ENCODE results near the gene MACC1. TPM values are rescaled to one million over a fixed set of nuclear protein-coding genes. Genes with fewer than 3 reads are reported as not detected.

MACC1 gene
- polyA plus RNA-seq, 1 of the 3 experiments (the other 2 are of a cell fraction) = not detected

DNA sequence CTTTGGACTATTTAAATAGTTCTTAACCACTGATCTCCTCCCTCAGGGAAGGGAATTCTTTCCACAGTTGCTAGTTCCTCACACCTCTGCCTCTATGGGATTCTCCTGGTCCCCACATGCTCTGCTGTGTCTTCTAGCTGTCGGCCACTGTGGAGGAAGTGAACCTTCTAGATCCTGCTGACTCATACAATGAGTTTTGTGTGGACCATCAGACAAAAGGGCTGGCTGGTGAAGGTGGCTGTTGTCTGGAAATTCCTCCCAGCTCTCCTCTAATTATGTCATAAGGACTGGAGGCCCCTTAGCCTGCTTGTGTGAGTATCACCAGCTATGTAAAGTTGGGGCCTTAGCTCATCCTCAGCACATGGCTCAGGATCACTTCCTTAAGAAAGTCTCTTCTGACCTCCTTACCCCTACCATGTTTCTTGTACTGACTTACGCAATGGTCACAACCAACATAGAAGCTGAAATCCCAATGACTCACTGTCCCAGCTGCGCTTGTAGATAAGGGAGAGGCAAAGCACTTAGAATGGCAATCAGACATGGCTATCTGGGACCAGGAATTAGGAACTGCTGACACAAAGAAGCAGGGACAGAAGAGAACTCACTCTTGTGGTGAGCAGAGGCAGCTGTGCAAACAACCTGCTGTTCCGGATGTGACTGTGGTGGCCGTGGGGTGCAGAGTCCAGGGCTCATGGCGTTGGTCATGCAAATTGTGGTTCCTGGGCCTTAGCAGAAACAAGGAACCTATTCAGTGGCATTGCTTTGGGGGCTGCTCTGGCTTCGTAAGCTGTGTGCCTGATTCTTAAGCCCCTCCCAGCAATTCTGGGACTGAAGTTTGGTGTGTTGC is 2.5 kb upstream of the MACC1 start (continued):
- TF ChIP-seq, protein P1, sequence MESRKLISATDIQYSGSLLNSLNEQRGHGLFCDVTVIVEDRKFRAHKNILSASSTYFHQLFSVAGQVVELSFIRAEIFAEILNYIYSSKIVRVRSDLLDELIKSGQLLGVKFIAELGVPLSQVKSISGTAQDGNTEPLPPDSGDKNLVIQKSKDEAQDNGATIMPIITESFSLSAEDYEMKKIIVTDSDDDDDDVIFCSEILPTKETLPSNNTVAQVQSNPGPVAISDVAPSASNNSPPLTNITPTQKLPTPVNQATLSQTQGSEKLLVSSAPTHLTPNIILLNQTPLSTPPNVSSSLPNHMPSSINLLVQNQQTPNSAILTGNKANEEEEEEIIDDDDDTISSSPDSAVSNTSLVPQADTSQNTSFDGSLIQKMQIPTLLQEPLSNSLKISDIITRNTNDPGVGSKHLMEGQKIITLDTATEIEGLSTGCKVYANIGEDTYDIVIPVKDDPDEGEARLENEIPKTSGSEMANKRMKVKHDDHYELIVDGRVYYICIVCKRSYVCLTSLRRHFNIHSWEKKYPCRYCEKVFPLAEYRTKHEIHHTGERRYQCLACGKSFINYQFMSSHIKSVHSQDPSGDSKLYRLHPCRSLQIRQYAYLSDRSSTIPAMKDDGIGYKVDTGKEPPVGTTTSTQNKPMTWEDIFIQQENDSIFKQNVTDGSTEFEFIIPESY (IDR thresholded peaks at IDR 0.05; ENCODE audit: borderline replicate concordance, low read depth) = no peak
- TF ChIP-seq EP300 (IDR thresholded peaks at IDR 0.05; ENCODE audit: borderline replicate concordance in 1 of 2, low read depth in 1 of 2, low read length in 1 of 2) = no peak
- TF ChIP-seq GATA2 (CRISPR knock-in tag; IDR thresholded peaks at IDR 0.05) = no peak

DNA sequence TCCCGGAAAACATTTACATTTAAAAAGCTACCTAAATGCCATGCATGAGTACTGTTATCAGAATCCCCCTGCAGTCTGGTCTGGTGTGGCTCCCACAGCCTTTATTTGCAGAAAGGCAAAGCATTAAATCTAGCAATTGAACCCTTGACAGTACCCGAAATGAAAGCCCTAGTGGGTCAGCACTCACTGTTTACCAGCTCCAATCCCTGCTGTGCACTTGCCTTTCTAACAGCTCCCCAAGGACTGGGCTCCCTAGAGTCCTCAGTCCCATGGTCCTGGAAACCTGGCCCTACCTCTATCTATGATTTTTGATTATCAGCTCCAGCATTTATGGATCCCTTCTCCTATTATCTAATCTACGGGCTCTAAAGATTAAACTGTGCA is 1.9 kb upstream of the MACC1 start:
- ChIA-PET CTCF (interaction anchor here (0.8 to 1.2 kb wide), 2 partner anchors 23 to 104 kb away, joined by 3 read pairs; no protein-coding TSS in a partner anchor), POLR2A (no interaction called here)
- Histone ChIP-seq H2AFZ (ENCODE audit: low read depth) (no peak overlapping the region), H4K20me1 (ENCODE audit: insufficient read depth) (no peaks in the 10 kb centered on the region), H3K4me2 (no peak overlapping the region), H3K4me3 (ENCODE audit: low read depth in 2 of 2, low read length in 1 of 2) (no peak overlapping the region), H3K9ac (no peak overlapping the region), H3F3A (replicated peaks; ENCODE audit: insufficient read depth) (no peaks in the 10 kb centered on the region), H3K4me1 (ENCODE audit: control insufficient read depth in 1 of 2, insufficient read depth in 2 of 2, low read depth in 1 of 2, low read length in 1 of 2) (0 out of 4 replicates have a peak, but pooled peaks cover 0 to 4% of the 10 kb centered on the region in 2 experiments), H3K27ac (ENCODE audit: low read depth in 2 of 2, low read length in 1 of 2) (no peak overlapping the region), H3K9me3 (no peaks in the 10 kb centered on the region), H3K9me2 (no peaks in the 10 kb centered on the region), H3K27me3 (ENCODE audit: insufficient read depth) (no peaks in the 10 kb centered on the region), H3K79me2 (ENCODE audit: insufficient read depth) (no peaks in the 10 kb centered on the region), H3K36me3 (replicated peaks in 1 of 2; ENCODE audit: control insufficient read depth in 1 of 2, insufficient read depth in 2 of 2, low read length in 1 of 2) (no peaks in the 10 kb centered on the region)
- DNase-seq = no peak
- 79% methylated on average over 3 of the region's 3 CpGs for WGBS (ENCODE audit: low lambda C conversion rate)
- TF ChIP-seq, protein P2, sequence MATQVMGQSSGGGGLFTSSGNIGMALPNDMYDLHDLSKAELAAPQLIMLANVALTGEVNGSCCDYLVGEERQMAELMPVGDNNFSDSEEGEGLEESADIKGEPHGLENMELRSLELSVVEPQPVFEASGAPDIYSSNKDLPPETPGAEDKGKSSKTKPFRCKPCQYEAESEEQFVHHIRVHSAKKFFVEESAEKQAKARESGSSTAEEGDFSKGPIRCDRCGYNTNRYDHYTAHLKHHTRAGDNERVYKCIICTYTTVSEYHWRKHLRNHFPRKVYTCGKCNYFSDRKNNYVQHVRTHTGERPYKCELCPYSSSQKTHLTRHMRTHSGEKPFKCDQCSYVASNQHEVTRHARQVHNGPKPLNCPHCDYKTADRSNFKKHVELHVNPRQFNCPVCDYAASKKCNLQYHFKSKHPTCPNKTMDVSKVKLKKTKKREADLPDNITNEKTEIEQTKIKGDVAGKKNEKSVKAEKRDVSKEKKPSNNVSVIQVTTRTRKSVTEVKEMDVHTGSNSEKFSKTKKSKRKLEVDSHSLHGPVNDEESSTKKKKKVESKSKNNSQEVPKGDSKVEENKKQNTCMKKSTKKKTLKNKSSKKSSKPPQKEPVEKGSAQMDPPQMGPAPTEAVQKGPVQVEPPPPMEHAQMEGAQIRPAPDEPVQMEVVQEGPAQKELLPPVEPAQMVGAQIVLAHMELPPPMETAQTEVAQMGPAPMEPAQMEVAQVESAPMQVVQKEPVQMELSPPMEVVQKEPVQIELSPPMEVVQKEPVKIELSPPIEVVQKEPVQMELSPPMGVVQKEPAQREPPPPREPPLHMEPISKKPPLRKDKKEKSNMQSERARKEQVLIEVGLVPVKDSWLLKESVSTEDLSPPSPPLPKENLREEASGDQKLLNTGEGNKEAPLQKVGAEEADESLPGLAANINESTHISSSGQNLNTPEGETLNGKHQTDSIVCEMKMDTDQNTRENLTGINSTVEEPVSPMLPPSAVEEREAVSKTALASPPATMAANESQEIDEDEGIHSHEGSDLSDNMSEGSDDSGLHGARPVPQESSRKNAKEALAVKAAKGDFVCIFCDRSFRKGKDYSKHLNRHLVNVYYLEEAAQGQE (IDR thresholded peaks at IDR 0.05; ENCODE audit: low read depth, low read length) = no peak
- no peak for TF ChIP-seq YY1 (IDR thresholded peaks at IDR 0.05; ENCODE audit: low read depth)
- TF ChIP-seq TAF1 (IDR thresholded peaks at IDR 0.05; ENCODE audit: borderline replicate concordance, low read depth, low read length) = no peak
- no peak for TF ChIP-seq TEAD4 (IDR thresholded peaks at IDR 0.05; ENCODE audit: borderline replicate concordance, insufficient read depth)
- no peak for TF ChIP-seq FOXM1 (IDR thresholded peaks at IDR 0.05; ENCODE audit: low read depth)
- TF ChIP-seq GABPA (IDR thresholded peaks at IDR 0.05; ENCODE audit: low read depth) = no peak
- no peak for TF ChIP-seq RCOR1 (IDR thresholded peaks at IDR 0.05; ENCODE audit: low read length)
- no peak for TF ChIP-seq FOXJ3 (CRISPR knock-in tag; IDR thresholded peaks at IDR 0.05)
- TF ChIP-seq, protein P3, sequence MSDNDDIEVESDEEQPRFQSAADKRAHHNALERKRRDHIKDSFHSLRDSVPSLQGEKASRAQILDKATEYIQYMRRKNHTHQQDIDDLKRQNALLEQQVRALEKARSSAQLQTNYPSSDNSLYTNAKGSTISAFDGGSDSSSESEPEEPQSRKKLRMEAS (IDR thresholded peaks at IDR 0.05; ENCODE audit: low read depth) = no peak
- TF ChIP-seq MEF2A (IDR thresholded peaks at IDR 0.05; ENCODE audit: borderline replicate concordance, low read depth) = no peak
- no peak for TF ChIP-seq NRF1 (IDR thresholded peaks at IDR 0.05; ENCODE audit: low read depth, low read length)
- no peak for TF ChIP-seq ELF1 (IDR thresholded peaks at IDR 0.05)
- no peak for TF ChIP-seq EZH2phosphoT487 (IDR thresholded peaks at IDR 0.05; ENCODE audit: borderline replicate concordance, low read depth)
- TF ChIP-seq, protein P4, sequence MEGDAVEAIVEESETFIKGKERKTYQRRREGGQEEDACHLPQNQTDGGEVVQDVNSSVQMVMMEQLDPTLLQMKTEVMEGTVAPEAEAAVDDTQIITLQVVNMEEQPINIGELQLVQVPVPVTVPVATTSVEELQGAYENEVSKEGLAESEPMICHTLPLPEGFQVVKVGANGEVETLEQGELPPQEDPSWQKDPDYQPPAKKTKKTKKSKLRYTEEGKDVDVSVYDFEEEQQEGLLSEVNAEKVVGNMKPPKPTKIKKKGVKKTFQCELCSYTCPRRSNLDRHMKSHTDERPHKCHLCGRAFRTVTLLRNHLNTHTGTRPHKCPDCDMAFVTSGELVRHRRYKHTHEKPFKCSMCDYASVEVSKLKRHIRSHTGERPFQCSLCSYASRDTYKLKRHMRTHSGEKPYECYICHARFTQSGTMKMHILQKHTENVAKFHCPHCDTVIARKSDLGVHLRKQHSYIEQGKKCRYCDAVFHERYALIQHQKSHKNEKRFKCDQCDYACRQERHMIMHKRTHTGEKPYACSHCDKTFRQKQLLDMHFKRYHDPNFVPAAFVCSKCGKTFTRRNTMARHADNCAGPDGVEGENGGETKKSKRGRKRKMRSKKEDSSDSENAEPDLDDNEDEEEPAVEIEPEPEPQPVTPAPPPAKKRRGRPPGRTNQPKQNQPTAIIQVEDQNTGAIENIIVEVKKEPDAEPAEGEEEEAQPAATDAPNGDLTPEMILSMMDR (IDR thresholded peaks at IDR 0.05) = no peak
- TF ChIP-seq, protein P5, sequence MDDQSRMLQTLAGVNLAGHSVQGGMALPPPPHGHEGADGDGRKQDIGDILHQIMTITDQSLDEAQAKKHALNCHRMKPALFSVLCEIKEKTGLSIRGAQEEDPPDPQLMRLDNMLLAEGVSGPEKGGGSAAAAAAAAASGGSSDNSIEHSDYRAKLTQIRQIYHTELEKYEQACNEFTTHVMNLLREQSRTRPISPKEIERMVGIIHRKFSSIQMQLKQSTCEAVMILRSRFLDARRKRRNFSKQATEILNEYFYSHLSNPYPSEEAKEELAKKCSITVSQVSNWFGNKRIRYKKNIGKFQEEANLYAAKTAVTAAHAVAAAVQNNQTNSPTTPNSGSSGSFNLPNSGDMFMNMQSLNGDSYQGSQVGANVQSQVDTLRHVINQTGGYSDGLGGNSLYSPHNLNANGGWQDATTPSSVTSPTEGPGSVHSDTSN (IDR thresholded peaks at IDR 0.05) = no peak
- TF ChIP-seq, protein P6, sequence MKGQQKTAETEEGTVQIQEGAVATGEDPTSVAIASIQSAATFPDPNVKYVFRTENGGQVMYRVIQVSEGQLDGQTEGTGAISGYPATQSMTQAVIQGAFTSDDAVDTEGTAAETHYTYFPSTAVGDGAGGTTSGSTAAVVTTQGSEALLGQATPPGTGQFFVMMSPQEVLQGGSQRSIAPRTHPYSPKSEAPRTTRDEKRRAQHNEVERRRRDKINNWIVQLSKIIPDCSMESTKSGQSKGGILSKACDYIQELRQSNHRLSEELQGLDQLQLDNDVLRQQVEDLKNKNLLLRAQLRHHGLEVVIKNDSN (IDR thresholded peaks at IDR 0.05; ENCODE audit: borderline replicate concordance, low read depth) = no peak
- TF ChIP-seq EP300 (IDR thresholded peaks at IDR 0.05; ENCODE audit: borderline replicate concordance in 1 of 2, low read depth in 1 of 2, low read length in 1 of 2) = no peak
- no peak for TF ChIP-seq MXI1 (IDR thresholded peaks at IDR 0.05; ENCODE audit: low read depth, low read length)
